SK-N-SH (cell line): ENCODE measurements around the gene TMPRSS15.

Experiments used
- CTCF ChIP-seq: fragments of 200-600 bp; sonication (generic); IDR thresholded peaks from 2 replicates; pipeline ENCODE4 v1.6.1; 2017; ENCODE audit warnings: antibody characterized with exemption, mild to moderate bottlenecking, moderate library complexity
- FOXM1 ChIP-seq: IDR thresholded peaks from 2 replicates; pipeline ENCODE4 v1.4.0; 2012; ENCODE audit warnings: low read depth, mild to moderate bottlenecking
- JUND ChIP-seq: IDR thresholded peaks from 2 replicates; pipeline ENCODE4 v1.4.0; 2012
- MAX ChIP-seq: IDR thresholded peaks from 2 replicates; pipeline ENCODE4 v1.4.0; 2012; ENCODE audit warnings: low read depth
- POLR2AphosphoS5 ChIP-seq: IDR thresholded peaks from 2 replicates; pipeline ENCODE4 v1.6.1; 2012; ENCODE audit warnings: low read depth, low read length
- REST ChIP-seq: IDR thresholded peaks from 2 replicates; pipeline ENCODE4 v1.6.1; 2012; ENCODE audit warnings: mild to moderate bottlenecking, low read depth, low read length, moderate library complexity
- SIN3A ChIP-seq: IDR thresholded peaks from 2 replicates; pipeline ENCODE4 v1.6.1; 2012; ENCODE audit warnings: low read depth, mild to moderate bottlenecking, low read length, moderate library complexity, borderline replicate concordance

- TF ChIP-seq CTCF (peak; percentile 28; the same call in 1 of the 2 replicates), FOXM1 (no peak), SIN3A (no peak), POLR2AphosphoS5 (no peak), MAX (no peak), JUND (no peak), REST (no peak)
Observed at GRCh38 chr21:18265944-18266343, 137.6 kb downstream of the TMPRSS15 start.
